SK-N-SH (cell line): ENCODE measurements around the gene FADD. TPM values are rescaled to one million over a fixed set of nuclear protein-coding genes. Genes with fewer than 3 reads are reported as not detected.
A peak's percentile ranks its signal among the peaks of the same experiment; 100 is the strongest.

Experiments used
- CTCF ChIA-PET: fragments of 300-600, 350-600 bp; formaldehyde crosslinking; extraction: SDS; loops from one replicate; lab custom pipeline; 2021; lab: Yijun Ruan, JAX
- POLR2A ChIA-PET: fragments of 350-600 bp; sonication (Branson Sonifier 250); formaldehyde crosslinking; extraction: SDS; loops from one replicate; lab custom pipeline; 2020; ENCODE audit warnings: antibody characterized with exemption, inconsistent platforms; lab: Yijun Ruan, JAX
- DNase-seq: peaks from one replicate; pipeline ENCODE4 v3.0.0; 2012
- H2AFZ ChIP-seq: fragments of 200-600 bp; sonication (generic); 2 replicates; pipeline ENCODE4 v1.8.1; 2016; ENCODE audit warnings: antibody characterized with exemption, mild to moderate bottlenecking, low read depth
- H3F3A ChIP-seq: fragments of 200-600 bp; sonication (generic); replicated peaks from 2 replicates; pipeline ENCODE3; 2016; ENCODE audit warnings: antibody characterized with exemption, mild to moderate bottlenecking; ENCODE audit not compliant: insufficient read depth
- H3K27ac ChIP-seq, 2 experiments: fragments of 200-500 bp in 1 of 2; fragments of 200-600 bp in 1 of 2; sonication (Bioruptor generic) in 1 of 2; sonication (generic), shearing (Covaris generic) in 1 of 2; 2 replicates each; pipeline versions ENCODE4 v1.5.1 to v1.6.1; 2014 to 2016; ENCODE audit warnings: low read depth in 2 of 2, inconsistent platforms in 1 of 2, low read length in 1 of 2, mild to moderate bottlenecking in 1 of 2, mixed read lengths in 1 of 2
- H3K27me3 ChIP-seq: fragments of 200-600 bp; sonication (generic), shearing (Covaris generic); 2 replicates; pipeline ENCODE4 v1.6.1; 2016; ENCODE audit warnings: mixed run types; ENCODE audit not compliant: insufficient read depth
- H3K36me3 ChIP-seq, 2 experiments: fragments of 200-500 bp in 1 of 2; fragments of 200-600 bp in 1 of 2; sonication (Bioruptor generic) in 1 of 2; sonication (generic) in 1 of 2; replicated peaks in 1 of 2; 2 replicates each; pipeline versions ENCODE3 to v1.5.1; 2014 to 2016; ENCODE audit warnings: low read length in 1 of 2, mild to moderate bottlenecking in 1 of 2; ENCODE audit not compliant: insufficient read depth in 2 of 2, control insufficient read depth in 1 of 2
- H3K4me1 ChIP-seq, 2 experiments: fragments of 200-500 bp in 1 of 2; fragments of 200-600 bp in 1 of 2; sonication (Bioruptor generic) in 1 of 2; sonication (generic), shearing (Covaris generic) in 1 of 2; 2 replicates each; pipeline versions ENCODE4 v1.5.1 to v1.6.1; 2014 to 2016; ENCODE audit warnings: low read depth in 1 of 2, low read length in 1 of 2, mixed run types in 1 of 2; ENCODE audit not compliant: insufficient read depth in 2 of 2, control insufficient read depth in 1 of 2
- H3K4me2 ChIP-seq: fragments of 200-600 bp; sonication (generic), shearing (Covaris generic); 2 replicates; pipeline ENCODE4 v1.6.1; 2017; ENCODE audit warnings: mixed run types
- H3K4me3 ChIP-seq, 2 experiments: fragments of 200-500 bp in 1 of 2; fragments of 200-600 bp in 1 of 2; sonication (Bioruptor generic) in 1 of 2; sonication (generic), shearing (Covaris generic) in 1 of 2; 2 replicates each; pipeline versions ENCODE4 v1.5.1 to v1.8.1; 2014 to 2016; ENCODE audit warnings: low read depth in 2 of 2, inconsistent platforms in 1 of 2, low read length in 1 of 2, mild to moderate bottlenecking in 1 of 2, mixed read lengths in 1 of 2, moderate library complexity in 1 of 2
- H3K79me2 ChIP-seq: fragments of 200-600 bp; sonication (generic); 2 replicates; pipeline ENCODE4 v1.8.1; 2017; ENCODE audit warnings: mild to moderate bottlenecking; ENCODE audit not compliant: insufficient read depth
- H3K9ac ChIP-seq: fragments of 200-600 bp; sonication (generic); 2 replicates; pipeline ENCODE4 v1.6.1; 2017; ENCODE audit warnings: mixed run types
- H3K9me2 ChIP-seq: fragments of 200-600 bp; sonication (generic); 2 replicates; pipeline ENCODE4 v1.6.1; 2017; ENCODE audit warnings: mixed run types
- H3K9me3 ChIP-seq: fragments of 200-600 bp; sonication (generic); 2 replicates; pipeline ENCODE4 v1.6.1; 2017; ENCODE audit warnings: mixed run types, mild to moderate bottlenecking, moderate library complexity
- H4K20me1 ChIP-seq: fragments of 200-600 bp; sonication (generic); 2 replicates; pipeline ENCODE4 v1.6.1; 2017; ENCODE audit warnings: mild to moderate bottlenecking, mixed run types; ENCODE audit not compliant: insufficient read depth
- CHD2 ChIP-seq: fragments of 150-350 bp; IDR thresholded peaks from 2 replicates; pipeline ENCODE4 v1.6.1; 2018; ENCODE audit warnings: low read length; ENCODE audit not compliant: partially characterized antibody
- EP300 ChIP-seq, 2 experiments: IDR thresholded peaks; 2 replicates each; pipeline versions ENCODE4 v1.4.0 to v1.6.1; 2012; ENCODE audit warnings: borderline replicate concordance in 1 of 2, low read depth in 1 of 2, low read length in 1 of 2
- EZH2phosphoT487 ChIP-seq: fragments of 200-600 bp; sonication (generic); IDR thresholded peaks from 2 replicates; pipeline ENCODE4 v1.6.1; 2017; ENCODE audit warnings: low read depth, mixed run types, mild to moderate bottlenecking, antibody characterized with exemption, moderate library complexity, borderline replicate concordance
- FOSL2 ChIP-seq: IDR thresholded peaks from 2 replicates; pipeline ENCODE4 v1.4.0; 2012; ENCODE audit warnings: low read depth, mild to moderate bottlenecking, moderate library complexity, borderline replicate concordance
- FOXJ3 ChIP-seq: sonication (generic); formaldehyde crosslinking; IDR thresholded peaks from 2 replicates; pipeline ENCODE4 v1.5.1; 2020; ENCODE audit warnings: mild to moderate bottlenecking, missing genetic modification reagents
- GABPA ChIP-seq: IDR thresholded peaks from 2 replicates; pipeline ENCODE4 v1.4.0; 2012; ENCODE audit warnings: low read depth, mild to moderate bottlenecking
- GATA2 ChIP-seq: sonication (generic); formaldehyde crosslinking; IDR thresholded peaks from 2 replicates; pipeline ENCODE4 v1.5.0; 2020; ENCODE audit warnings: mild to moderate bottlenecking, missing genetic modification reagents
- MXI1 ChIP-seq: IDR thresholded peaks from 2 replicates; pipeline ENCODE4 v1.6.1; 2012; ENCODE audit warnings: mild to moderate bottlenecking, low read depth, low read length, improper control_type of control experiment
- NRF1 ChIP-seq: IDR thresholded peaks from 2 replicates; pipeline ENCODE4 v1.6.1; 2012; ENCODE audit warnings: low read depth, mild to moderate bottlenecking, low read length
- POLR2AphosphoS5 ChIP-seq: IDR thresholded peaks from 2 replicates; pipeline ENCODE4 v1.6.1; 2012; ENCODE audit warnings: low read depth, low read length
- RCOR1 ChIP-seq: fragments of 150-350 bp; IDR thresholded peaks from 2 replicates; pipeline ENCODE4 v1.6.1; 2017; ENCODE audit warnings: antibody characterized with exemption, low read length
- SIN3A ChIP-seq: IDR thresholded peaks from 2 replicates; pipeline ENCODE4 v1.6.1; 2012; ENCODE audit warnings: low read depth, mild to moderate bottlenecking, low read length, moderate library complexity, borderline replicate concordance
- SMC3 ChIP-seq: IDR thresholded peaks from 2 replicates; pipeline ENCODE4 v1.6.1; 2012; ENCODE audit warnings: low read depth, low read length, improper control_type of control experiment
- TAF1 ChIP-seq: IDR thresholded peaks from 2 replicates; pipeline ENCODE4 v1.6.1; 2012; ENCODE audit warnings: low read depth, mild to moderate bottlenecking, low read length, moderate library complexity, borderline replicate concordance
- TCF12 ChIP-seq: IDR thresholded peaks from 2 replicates; pipeline ENCODE4 v1.4.0; 2012
- TEAD4 ChIP-seq: IDR thresholded peaks from 2 replicates; pipeline ENCODE4 v1.4.0; 2012; ENCODE audit warnings: mild to moderate bottlenecking, borderline replicate concordance; ENCODE audit not compliant: insufficient read depth
- WGBS: methylation state at CpG from one replicate; pipeline ENCODE4 v1.1.6; 2017; ENCODE audit warnings: low lambda C conversion rate; 5-methylcytosine and 5-hydroxymethylcytosine counted together
- polyA plus RNA-seq, 3 experiments: library from polyadenylated mRNA; depleted of rRNA; stranded (reverse); fragments of >200 nt; gene quantifications; 2 replicates each; pipeline ENCODE4 v1.2.3, GENCODE V29; 2012
- TF ChIP-seq, protein P1 (sequence below): fragments of 200-600 bp; sonication (generic); IDR thresholded peaks from 2 replicates; pipeline ENCODE4 v1.6.1; 2017; ENCODE audit warnings: antibody characterized with exemption, mild to moderate bottlenecking, moderate library complexity
- TF ChIP-seq, protein P2 (sequence below): fragments of 150-350 bp; IDR thresholded peaks from 2 replicates; pipeline ENCODE4 v1.6.1; 2016; ENCODE audit warnings: mild to moderate bottlenecking, low read depth, low read length
- TF ChIP-seq, protein P3 (sequence below): IDR thresholded peaks from 2 replicates; pipeline ENCODE4 v1.4.0; 2012; ENCODE audit warnings: low read depth

FADD gene
- polyA plus RNA-seq, 1 of the 3 experiments (the other 2 are of a cell fraction): 23.8 TPM

DNA sequence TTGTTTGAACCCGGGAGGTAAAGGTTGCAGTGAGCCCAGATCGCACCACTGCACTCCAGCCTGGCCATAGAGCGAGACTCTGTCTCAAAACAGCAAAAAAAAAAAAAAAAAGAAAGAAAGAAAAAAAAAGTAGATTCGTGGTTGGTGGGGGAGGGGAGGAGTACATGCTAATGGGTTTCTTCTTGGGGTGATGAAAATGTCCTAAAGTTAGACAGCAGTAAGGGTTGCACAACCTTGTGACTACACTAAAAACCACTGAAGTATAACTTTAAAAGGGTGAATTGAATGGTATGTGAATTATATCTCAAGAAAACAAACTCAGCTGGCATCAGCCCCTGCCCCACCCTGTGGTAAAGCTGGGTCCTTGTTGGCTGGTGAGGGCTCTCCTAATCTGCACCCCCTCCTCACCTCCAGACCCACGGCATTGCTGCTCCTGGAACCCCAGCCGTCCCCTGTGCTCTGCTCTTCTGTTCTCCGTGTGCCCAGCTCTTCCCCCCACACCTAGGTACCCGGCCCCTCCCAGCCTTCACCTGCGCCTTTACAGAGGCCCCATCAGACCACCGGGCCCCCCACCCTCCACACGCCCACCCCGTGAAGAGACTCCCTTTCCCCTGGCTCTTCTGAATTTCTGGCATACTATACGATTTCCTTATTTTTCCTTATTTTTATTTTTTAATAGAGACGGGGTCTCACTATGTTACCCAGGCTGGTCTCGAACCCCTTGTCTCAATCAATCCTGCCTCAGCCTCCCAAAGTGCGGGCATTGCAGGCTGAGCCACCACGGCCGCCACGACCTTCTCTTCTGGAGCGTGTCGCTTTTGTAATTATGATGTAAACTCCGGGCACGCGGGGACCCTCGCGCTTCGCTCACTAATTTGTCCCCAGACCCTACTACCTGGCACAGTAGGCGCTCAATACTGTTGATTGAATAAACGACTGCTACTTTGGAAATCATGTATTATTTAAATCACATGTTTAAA lies 924 bp upstream of the FADD start:
- peaks cover 41% of the 10 kb centered on the region for H3K79me2 ChIP-seq
- no peak for DNase-seq
- ChIA-PET CTCF (interaction anchor here (1.8 to 7.3 kb wide), 6 partner anchors 281 to 292 kb away, joined by 4 to 105 read pairs (median 12); no protein-coding TSS in a partner anchor), POLR2A (no interaction called here)
- peak overlapping the region; percentile 91 for H3K4me2 ChIP-seq
- H3K27ac ChIP-seq: peak overlapping the region in 1 of 2 experiments; percentile 62; a peak in 1 of 4 replicates
- H3K27me3 ChIP-seq: no peaks in the 10 kb centered on the region
- H3K9ac ChIP-seq: peak overlapping the region; percentile 98; the same call in 1 of the 2 replicates
- H3K9me2 ChIP-seq: no peaks in the 10 kb centered on the region
- peaks cover 33% of the 10 kb centered on the region for H4K20me1 ChIP-seq
- peak overlapping the region; percentile 88 to 96; a peak in 3 of 4 replicates for H3K4me3 ChIP-seq
- 67% methylated on average over 29 of the region's 29 CpGs for WGBS
- peaks cover 9 to 22% of the 10 kb centered on the region in 2 experiments for H3K36me3 ChIP-seq
- H2AFZ ChIP-seq: peak overlapping the region; percentile 89
- H3F3A ChIP-seq: peaks cover 7% of the 10 kb centered on the region
- H3K4me1 ChIP-seq: peaks cover 6 to 16% of the 10 kb centered on the region in 2 experiments; a peak in 2 of 4 replicates
- H3K9me3 ChIP-seq: no peaks in the 10 kb centered on the region
- TF ChIP-seq TCF12: no peak
- TF ChIP-seq, protein P1, sequence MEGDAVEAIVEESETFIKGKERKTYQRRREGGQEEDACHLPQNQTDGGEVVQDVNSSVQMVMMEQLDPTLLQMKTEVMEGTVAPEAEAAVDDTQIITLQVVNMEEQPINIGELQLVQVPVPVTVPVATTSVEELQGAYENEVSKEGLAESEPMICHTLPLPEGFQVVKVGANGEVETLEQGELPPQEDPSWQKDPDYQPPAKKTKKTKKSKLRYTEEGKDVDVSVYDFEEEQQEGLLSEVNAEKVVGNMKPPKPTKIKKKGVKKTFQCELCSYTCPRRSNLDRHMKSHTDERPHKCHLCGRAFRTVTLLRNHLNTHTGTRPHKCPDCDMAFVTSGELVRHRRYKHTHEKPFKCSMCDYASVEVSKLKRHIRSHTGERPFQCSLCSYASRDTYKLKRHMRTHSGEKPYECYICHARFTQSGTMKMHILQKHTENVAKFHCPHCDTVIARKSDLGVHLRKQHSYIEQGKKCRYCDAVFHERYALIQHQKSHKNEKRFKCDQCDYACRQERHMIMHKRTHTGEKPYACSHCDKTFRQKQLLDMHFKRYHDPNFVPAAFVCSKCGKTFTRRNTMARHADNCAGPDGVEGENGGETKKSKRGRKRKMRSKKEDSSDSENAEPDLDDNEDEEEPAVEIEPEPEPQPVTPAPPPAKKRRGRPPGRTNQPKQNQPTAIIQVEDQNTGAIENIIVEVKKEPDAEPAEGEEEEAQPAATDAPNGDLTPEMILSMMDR: no peak

DNA sequence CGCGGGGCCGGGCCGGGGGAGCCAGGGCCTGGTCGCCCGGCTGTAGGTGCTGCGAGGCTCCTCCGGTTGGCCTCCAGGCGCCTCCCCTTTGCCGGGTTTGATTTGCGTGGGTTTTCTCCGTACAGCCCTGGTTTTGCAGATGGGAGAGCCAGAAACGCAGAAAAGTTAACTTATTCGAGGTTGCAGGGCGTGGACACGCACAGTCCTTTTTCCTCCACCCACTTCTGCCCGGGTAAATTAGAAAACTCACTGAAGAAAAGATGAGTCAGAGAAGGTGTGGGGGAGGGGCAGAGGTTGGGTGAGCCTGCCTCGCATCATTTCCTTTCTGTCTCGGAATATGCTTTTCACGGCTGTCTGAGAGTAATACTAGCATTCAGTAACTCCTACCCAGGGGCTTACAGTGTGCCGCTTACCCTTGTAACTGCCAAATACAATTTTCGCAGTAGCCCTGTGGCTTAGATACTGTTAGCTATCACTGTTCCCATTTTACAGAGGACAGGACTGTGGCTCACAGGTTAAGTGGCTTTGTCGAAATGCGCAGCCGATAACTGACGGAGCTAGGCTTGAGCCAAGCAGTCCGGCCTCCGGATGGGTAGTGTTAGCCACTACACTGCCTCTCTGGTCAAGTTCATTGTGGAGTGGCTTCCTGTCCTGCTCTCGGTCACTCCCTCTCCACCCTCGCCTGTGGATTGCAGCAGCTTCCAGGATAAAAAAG lies 812 bp downstream of the FADD start:
- Histone ChIP-seq H3K79me2 (peaks cover 43% of the 10 kb centered on the region), H3K36me3 (peaks cover 19 to 28% of the 10 kb centered on the region in 2 experiments), H3K27ac (peak overlapping the region; percentile 83 to 84; a peak in 3 of 4 replicates), H3K9me3 (no peaks in the 10 kb centered on the region), H3K27me3 (no peaks in the 10 kb centered on the region), H3K4me3 (peak overlapping the region; percentile 88 to 96), H4K20me1 (peaks cover 50% of the 10 kb centered on the region), H3K4me2 (peak overlapping the region; percentile 91), H3K9ac (peak overlapping the region; percentile 98), H3K9me2 (no peaks in the 10 kb centered on the region), H3F3A (peaks cover 16% of the 10 kb centered on the region), H2AFZ (peak overlapping the region; percentile 24; the same call in 1 of the 2 replicates), H3K4me1 (peaks cover 6 to 16% of the 10 kb centered on the region in 2 experiments; a peak in 2 of 4 replicates)
- under 1% methylated on average over 20 of the region's 30 CpGs for WGBS
- POLR2A ChIA-PET: interaction anchor here (0.6 kb wide), 1 partner anchor 128 kb away, joined by 3 read pairs; no protein-coding TSS in a partner anchor
- DNase-seq: peak; percentile 50
- CTCF ChIA-PET: interaction anchor here (0.8 to 2.7 kb wide), 5 partner anchors 8 to 288 kb away, joined by 3 to 12 read pairs (median 8); no protein-coding TSS in a partner anchor
- TF ChIP-seq CHD2 (peak; percentile 60), SIN3A (peak; percentile 41; the same call in 1 of the 2 replicates), FOXJ3 (no peak), EZH2phosphoT487 (no peak), EP300 (IDR thresholded peaks at IDR 0.05; ENCODE audit: borderline replicate concordance in 1 of 2, low read depth in 1 of 2, low read length in 1 of 2) (no peak), GABPA (0 out of 2 replicates have a peak, but pooled peaks have one; percentile 18), SMC3 (no peak), GATA2 (CRISPR knock-in tag) (no peak), MXI1 (no peak), NRF1 (no peak), RCOR1 (no peak), TAF1 (no peak), POLR2AphosphoS5 (peak; percentile 14; the same call in 1 of the 2 replicates), TEAD4 (no peak), FOSL2 (peak; percentile 93)
- TF ChIP-seq, protein P2, sequence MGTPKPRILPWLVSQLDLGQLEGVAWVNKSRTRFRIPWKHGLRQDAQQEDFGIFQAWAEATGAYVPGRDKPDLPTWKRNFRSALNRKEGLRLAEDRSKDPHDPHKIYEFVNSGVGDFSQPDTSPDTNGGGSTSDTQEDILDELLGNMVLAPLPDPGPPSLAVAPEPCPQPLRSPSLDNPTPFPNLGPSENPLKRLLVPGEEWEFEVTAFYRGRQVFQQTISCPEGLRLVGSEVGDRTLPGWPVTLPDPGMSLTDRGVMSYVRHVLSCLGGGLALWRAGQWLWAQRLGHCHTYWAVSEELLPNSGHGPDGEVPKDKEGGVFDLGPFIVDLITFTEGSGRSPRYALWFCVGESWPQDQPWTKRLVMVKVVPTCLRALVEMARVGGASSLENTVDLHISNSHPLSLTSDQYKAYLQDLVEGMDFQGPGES: no peak
- TF ChIP-seq, protein P3, sequence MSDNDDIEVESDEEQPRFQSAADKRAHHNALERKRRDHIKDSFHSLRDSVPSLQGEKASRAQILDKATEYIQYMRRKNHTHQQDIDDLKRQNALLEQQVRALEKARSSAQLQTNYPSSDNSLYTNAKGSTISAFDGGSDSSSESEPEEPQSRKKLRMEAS: peak; percentile 29; the same call in 1 of the 2 replicates
